Measurements from ENCODE around the gene PAX7. TPM values are rescaled to one million over a fixed set of nuclear protein-coding genes. Genes with fewer than 3 reads are reported as not detected.

PAX7 gene
- total and polyA plus RNA-seq, 2 experiments from 2014 or later: 0.03 TPM; not detected in 1

DNA sequence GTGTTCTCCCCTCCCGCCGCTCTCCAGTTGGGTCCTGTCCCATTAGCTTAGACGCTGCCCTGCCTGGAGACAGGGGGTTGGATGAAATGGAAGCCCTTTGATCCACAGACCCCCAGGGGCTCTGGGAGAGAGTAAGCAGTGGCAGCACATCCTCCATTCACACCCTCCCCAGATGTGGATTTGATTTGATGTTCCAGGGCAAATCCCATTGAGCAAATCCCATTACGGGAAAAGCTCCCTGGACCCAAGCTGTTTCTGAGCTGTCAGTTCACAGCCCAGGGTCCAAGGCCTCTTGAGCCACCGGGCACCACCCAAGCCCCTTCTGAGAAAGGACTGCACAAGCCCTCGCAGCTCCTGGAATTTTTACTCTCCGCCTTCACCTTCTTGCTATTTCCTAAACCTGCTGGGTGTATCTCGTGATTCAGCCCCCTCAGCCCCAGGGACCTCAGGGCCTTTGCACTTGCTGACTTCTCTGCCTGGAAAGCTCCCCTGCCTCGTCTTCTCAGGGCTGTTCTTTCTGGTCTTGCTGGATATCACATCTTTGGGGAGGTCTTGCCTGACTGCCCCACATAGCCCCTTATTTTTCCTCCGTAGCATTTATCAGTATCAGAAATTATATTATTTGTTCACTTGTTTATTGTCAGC, 101.1 kb downstream of the PAX7 start (continued):
- TF ChIP-seq, protein P1, sequence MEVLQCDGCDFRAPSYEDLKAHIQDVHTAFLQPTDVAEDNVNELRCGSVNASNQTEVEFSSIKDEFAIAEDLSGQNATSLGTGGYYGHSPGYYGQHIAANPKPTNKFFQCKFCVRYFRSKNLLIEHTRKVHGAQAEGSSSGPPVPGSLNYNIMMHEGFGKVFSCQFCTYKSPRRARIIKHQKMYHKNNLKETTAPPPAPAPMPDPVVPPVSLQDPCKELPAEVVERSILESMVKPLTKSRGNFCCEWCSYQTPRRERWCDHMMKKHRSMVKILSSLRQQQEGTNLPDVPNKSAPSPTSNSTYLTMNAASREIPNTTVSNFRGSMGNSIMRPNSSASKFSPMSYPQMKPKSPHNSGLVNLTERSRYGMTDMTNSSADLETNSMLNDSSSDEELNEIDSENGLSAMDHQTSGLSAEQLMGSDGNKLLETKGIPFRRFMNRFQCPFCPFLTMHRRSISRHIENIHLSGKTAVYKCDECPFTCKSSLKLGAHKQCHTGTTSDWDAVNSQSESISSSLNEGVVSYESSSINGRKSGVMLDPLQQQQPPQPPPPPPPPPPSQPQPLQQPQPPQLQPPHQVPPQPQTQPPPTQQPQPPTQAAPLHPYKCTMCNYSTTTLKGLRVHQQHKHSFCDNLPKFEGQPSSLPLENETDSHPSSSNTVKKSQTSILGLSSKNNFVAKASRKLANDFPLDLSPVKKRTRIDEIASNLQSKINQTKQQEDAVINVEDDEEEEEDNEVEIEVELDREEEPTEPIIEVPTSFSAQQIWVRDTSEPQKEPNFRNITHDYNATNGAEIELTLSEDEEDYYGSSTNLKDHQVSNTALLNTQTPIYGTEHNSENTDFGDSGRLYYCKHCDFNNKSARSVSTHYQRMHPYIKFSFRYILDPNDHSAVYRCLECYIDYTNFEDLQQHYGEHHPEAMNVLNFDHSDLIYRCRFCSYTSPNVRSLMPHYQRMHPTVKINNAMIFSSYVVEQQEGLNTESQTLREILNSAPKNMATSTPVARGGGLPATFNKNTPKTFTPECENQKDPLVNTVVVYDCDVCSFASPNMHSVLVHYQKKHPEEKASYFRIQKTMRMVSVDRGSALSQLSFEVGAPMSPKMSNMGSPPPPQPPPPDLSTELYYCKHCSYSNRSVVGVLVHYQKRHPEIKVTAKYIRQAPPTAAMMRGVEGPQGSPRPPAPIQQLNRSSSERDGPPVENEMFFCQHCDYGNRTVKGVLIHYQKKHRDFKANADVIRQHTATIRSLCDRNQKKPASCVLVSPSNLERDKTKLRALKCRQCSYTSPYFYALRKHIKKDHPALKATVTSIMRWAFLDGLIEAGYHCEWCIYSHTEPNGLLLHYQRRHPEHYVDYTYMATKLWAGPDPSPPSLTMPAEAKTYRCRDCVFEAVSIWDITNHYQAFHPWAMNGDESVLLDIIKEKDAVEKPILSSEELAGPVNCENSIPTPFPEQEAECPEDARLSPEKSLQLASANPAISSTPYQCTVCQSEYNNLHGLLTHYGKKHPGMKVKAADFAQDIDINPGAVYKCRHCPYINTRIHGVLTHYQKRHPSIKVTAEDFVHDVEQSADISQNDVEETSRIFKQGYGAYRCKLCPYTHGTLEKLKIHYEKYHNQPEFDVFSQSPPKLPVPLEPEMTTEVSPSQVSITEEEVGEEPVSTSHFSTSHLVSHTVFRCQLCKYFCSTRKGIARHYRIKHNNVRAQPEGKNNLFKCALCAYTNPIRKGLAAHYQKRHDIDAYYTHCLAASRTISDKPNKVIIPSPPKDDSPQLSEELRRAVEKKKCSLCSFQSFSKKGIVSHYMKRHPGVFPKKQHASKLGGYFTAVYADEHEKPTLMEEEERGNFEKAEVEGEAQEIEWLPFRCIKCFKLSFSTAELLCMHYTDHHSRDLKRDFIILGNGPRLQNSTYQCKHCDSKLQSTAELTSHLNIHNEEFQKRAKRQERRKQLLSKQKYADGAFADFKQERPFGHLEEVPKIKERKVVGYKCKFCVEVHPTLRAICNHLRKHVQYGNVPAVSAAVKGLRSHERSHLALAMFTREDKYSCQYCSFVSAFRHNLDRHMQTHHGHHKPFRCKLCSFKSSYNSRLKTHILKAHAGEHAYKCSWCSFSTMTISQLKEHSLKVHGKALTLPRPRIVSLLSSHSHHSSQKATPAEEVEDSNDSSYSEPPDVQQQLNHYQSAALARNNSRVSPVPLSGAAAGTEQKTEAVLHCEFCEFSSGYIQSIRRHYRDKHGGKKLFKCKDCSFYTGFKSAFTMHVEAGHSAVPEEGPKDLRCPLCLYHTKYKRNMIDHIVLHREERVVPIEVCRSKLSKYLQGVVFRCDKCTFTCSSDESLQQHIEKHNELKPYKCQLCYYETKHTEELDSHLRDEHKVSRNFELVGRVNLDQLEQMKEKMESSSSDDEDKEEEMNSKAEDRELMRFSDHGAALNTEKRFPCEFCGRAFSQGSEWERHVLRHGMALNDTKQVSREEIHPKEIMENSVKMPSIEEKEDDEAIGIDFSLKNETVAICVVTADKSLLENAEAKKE (CRISPR knock-in tag; IDR thresholded peaks at IDR 0.05): no peak
- TF ChIP-seq JUNB (IDR thresholded peaks at IDR 0.05; ENCODE audit: unreplicated experiment) (no peak), ZNF114 (CRISPR knock-in tag; IDR thresholded peaks at IDR 0.05) (no peak), CREB1 (CRISPR knock-in tag; IDR thresholded peaks at IDR 0.05; ENCODE audit: low read depth) (no peak), POLR2AphosphoS5 (IDR thresholded peaks at IDR 0.05; ENCODE audit: low read depth) (no peak), ZNF331 (CRISPR knock-in tag; IDR thresholded peaks at IDR 0.05; ENCODE audit: low read depth) (no peak), EZH2 (IDR thresholded peaks at IDR 0.05; ENCODE audit: low read depth, unreplicated experiment) (no peak), NANOG (IDR thresholded peaks at IDR 0.05; ENCODE audit: borderline replicate concordance) (no peak), STAT1 (IDR thresholded peaks at IDR 0.05; ENCODE audit: unreplicated experiment) (no peak)
- TF ChIP-seq, protein P2, sequence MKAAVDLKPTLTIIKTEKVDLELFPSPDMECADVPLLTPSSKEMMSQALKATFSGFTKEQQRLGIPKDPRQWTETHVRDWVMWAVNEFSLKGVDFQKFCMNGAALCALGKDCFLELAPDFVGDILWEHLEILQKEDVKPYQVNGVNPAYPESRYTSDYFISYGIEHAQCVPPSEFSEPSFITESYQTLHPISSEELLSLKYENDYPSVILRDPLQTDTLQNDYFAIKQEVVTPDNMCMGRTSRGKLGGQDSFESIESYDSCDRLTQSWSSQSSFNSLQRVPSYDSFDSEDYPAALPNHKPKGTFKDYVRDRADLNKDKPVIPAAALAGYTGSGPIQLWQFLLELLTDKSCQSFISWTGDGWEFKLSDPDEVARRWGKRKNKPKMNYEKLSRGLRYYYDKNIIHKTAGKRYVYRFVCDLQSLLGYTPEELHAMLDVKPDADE (IDR thresholded peaks at IDR 0.05): no peak
